UCSD-AML1 (cell line): ENCODE measurements around the gene HPS4.
A peak's percentile ranks its signal among the peaks of the same experiment; 100 is the strongest.
"Not testable (repeated sequence)": the region's sequence is repeated elsewhere in the genome, so short reads cannot be mapped to it uniquely, and the experiment has no call there.

Source experiments
- DNase-seq: peaks from one replicate; lab custom pipeline; 2025; ENCODE audit not compliant: unreplicated experiment; lab: John Stamatoyannopoulos, UW

The HPS4 gene

DNA sequence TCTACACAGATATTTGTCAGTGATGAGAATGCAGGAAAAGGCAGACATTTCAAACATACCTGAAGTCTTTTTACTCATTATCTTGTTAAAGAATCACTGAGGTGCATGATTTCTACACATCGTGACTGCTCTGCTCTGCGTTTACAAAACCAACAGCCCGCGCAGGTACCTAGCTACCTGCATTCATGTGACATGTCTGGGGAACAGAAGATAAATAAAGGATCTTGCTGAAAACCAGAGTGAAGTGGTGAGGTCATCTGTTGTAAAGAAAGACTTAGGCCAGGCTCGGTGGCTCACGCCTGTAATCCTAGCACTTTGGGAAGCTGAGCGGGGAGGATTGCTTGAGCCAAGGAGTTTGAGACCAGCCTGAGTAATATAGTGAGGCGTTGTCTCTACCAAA lies 38.8 kb downstream of the HPS4 start:
- no peak for DNase-seq

GRCh38 chr22:26443901-26444690 lies 39.5 kb downstream of the HPS4 start:
- no peak for DNase-seq

- DNase-seq: no peak
Measured at GRCh38 chr22:26442086-26442756, 41.4 kb downstream of the HPS4 start.

DNA sequence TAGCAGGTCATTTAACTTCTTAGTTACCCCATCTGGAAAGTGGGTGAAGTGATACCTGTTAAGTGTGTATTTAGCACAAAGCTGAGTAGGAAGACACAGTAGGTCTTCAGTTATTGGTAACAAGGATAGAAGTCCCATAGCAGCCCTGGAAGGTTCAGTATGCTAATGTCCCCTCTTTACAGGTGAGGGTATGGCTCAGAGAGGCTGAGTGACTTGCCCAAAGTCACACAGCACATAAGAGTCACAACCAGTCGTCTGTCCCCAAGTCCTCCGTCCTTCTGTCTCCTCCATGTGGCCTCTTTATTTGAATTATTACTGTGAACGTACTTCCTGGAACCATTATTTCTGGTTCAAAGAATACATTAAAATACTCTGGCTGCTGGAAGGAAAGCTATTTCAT lies 44.0 kb downstream of the HPS4 start:
- no peak for DNase-seq

DNA sequence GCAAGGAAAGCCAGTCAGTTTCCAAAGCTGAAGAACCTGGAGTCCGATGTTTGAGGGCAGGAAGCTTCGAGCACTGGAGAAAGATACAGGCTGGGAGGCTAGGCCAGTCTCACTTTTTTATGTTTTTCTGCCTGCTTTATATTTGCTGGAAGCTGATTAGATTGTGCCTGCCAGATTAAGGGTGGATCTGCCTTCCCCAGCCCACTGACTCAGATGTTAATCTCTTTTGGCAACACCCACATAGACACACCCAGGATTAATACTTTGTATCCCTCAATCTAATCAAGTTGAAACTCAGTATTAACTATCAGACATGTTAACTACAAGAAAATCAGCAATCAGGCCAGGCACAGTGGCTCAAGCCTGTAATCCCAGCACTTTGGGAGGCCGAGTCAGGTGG lies 44.8 kb downstream of the HPS4 start:
- not testable (repeated sequence) for DNase-seq

DNA sequence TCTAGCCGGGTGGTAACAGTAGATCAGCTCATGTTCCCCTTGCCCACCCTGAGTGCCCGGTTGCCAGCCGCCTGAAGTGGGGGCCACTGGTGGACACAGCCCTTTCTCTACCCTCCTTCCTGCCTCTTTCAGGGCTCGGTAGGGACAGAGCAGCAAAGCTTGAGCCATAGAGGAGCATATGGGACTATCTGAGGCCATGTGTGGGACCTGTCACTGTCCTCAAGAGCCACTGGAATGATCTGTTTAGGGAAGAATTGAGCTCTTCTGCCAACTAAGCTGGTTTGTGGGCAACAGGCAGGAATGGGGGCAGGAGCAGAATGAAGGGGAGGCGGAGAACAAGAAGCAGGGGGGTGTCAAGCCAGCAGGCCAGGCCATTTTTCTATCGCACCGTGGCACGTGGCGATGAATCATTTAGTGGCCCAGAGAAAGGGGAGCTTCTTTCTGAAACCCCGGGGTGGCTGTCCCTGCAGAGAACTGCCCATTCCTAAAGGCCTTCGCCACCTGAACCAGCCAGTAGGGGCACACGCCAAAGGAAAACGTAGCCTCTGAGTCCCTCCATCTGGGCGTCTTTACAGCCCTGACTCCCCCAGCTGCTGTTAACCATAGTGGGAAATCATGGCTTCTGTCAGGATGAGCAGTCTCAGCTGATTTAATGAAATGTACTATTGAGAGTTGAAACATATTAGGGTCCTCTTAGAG lies 45.7 kb downstream of the HPS4 start:
- no peak for DNase-seq

- DNase-seq: no peak
Measured at GRCh38 chr22:26436903-26437515, 46.6 kb downstream of the HPS4 start.

- DNase-seq: no peak
Measured at GRCh38 chr22:26435327-26436093, 48.1 kb downstream of the HPS4 start.

DNA sequence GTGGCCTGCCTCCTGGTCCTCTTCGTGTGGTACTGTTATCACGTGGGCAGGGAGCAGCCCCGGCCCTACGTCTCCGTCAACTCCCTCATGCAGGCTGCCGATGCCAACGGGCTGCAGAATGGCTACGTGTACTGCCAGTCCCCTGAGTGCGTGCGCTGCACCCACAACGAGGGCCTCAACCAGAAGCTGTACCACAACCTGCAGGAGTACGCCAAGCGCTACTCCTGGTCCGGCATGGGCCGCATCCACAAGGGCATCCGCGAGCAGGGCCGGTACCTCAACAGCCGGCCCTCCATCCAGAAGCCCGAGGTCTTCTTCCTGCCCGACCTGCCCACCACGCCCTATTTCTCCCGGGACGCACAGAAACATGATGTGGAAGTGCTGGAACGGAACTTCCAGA lies 49.8 kb downstream of the HPS4 start:
- no peak for DNase-seq

DNA sequence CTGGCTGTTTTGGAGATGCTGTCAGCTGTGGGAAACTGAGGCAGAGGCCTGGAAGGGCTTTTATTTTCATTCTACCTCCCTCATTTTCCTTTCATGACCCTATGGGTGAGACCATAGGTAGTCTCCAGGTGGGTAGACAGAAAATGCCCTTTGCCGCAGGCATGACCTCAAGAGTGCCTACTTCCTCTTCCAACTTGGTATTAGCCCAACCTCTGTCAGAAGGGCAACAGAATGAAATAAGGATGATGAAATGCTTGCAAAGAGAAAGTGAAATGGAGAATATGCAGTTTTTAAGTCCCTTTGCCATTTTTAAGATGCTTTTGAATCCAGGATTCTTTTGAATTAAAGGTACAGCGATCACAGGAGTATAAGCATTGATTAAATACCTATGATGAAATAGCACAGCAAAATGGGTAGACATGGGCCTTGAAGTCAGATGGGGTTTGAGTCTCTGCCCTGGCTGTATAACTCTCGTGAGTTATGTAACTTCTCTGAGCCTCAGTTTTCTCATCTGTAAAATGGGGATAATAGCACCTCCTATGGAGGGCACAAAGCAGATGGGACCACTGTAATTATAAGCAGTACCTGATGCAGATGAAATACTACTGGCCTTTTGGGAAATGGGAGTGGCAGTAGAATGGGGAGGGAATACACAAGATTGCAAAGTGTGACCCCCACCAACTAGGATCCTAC lies 50.8 kb downstream of the HPS4 start:
- DNase-seq: no peak

GRCh38 chr22:26431261-26431995 lies 52.2 kb downstream of the HPS4 start:
- DNase-seq: no peak

DNA sequence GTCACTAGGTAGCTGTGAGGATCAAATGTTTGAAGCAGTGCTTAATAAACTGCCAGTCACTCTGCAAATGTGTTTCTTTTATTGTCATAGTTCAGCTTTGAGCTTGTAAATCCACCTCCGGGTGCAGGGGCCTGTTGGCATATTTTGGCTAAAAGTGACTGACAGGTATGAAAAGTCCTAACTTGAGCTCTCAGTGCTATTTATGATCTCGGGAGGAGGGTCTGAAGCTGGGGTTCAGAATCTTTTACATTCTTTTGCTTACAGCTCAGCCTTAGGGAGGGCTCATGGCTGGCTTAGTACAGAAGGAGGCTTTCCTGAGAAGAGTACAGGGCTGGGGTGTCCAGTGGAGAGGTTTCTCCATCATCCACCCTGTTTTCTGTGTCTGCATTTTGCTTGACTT lies 53.0 kb downstream of the HPS4 start:
- DNase-seq: no peak

DNA sequence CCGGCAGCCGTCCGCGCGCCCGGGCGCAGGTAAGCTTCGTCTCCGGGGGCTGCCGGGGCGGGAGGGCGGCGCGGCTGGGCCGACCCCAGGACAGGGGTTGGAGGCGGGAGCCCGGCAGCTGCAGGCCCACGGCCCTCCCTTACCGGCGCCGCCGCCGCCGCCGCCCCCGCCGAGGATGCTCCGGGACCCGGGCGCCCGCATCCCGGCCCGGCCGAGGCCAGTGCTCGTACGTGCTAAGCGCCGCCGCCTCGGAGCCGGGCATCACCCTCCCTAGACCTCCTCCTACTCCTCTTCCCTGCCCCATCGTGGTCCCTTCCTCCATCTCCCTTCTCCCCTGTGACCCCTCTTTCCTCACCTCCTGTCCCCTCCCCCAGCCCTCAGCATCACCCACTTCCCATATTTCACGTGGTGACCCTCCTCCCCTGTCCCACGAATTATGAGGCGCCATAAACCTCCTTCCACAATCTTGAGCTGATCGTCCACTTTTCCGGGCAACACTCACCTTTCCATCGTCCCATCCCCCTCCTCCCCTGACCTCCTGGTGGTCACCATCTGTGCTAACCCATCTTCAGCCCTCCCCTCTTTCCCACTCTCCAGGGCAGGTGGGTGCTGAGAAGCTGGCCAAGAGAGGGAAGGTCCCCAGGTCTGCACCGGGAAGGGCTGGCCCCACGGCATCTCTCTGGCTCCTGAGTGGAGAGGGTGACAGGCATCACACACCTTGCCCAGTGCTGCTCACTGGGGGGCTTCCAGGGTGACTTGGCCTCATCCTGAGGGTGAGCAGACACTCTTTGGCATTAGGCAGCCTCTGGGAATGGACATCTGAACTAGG lies 53.9 kb downstream of the HPS4 start:
- no peak for DNase-seq

DNA sequence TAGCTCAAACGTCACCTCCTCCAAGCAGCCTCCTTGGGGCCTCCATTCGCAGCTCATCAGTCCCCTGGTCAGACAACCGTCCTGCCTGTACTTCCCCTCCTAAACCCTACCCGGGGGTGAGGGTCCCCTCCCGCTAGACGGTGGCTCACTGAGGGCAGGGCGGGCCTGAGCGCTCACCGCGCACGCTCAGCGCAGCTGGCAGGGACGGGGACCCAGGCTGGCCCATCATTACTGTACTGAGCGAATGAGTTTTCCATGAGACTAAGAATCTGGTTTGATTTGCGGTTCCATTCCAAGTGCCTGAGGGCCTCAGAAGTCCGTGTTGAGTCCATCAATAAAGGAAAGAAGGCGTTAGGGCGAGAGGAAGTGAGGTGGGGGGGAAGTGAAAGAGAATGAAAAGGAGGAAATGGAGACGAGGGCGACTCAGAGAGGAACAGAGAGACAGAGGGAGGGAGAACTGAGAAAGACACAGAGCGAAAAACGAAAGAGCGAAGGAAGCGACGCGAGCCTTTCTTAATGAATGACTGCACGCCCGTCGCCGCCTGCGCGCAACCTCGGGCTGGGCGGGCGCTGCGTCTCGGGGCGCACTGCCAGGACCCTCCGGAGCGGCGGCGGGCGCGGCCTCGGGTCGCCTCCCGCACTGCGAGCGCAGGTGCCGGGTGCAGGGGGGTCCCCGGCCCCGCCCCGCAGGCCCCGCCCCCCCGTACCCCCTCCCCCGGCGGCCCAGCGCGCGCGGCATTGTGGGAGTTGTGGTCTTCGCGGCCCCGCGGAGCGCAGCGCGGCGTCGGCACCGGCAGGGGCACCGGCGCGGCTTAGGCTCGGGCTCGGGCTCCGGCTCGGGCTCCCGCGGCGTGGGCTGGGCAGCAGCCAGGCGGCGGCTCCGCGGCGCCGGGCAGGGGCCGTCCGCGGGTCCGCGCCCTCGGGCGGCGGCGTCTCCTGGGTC lies 54.8 kb downstream of the HPS4 start, which contains the start of gene ASPHD2:
TSS of gene ASPHD2 (plus strand) at position 746 of the 943 bp plus-strand sequence. CDS start 4,356 bp downstream, outside the sequence.
- DNase-seq: peak; percentile 59

GRCh38 chr22:26426924-26427323 lies 56.7 kb downstream of the HPS4 start:
- no peak for DNase-seq

DNA sequence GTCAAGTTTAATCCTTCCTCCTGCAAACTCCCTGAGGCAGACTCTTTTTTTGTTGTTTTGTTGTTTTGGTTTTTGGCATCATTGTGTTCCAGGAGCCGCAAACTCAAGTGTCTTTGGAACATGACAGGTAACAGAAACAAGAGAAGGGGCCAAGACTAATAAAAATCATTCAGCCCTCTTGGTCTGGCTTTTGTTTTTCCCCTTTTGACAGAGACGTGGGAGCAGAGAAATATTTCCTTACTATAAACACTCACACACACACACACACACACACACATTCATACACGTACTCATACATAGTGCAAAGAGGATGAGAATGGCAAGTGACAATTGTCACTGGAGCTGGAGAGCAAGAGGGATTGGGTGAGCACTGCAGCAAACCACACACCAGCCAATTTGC lies 65.0 kb downstream of the HPS4 start:
- DNase-seq: no peak

- DNase-seq: no peak
Measured at GRCh38 chr22:26417406-26417805, 66.2 kb downstream of the HPS4 start.
